Suppressor macrophage treated with lipopolysaccharide for 1 hour (primary cell): ENCODE measurements around the gene YOD1.

ENCODE experiments used
- DNase-seq, 3 donors: peaks; one replicate each; pipeline ENCODE4 v3.0.0-alpha.2; 2020 to 2022

Gene YOD1

GRCh38 chr1:207072233-207072632 lies 21.2 kb upstream of the YOD1 start:
- no peak for DNase-seq

- no peak for DNase-seq
Measured at GRCh38 chr1:207071426-207071825, 20.4 kb upstream of the YOD1 start.

GRCh38 chr1:207070811-207071210 lies 19.8 kb upstream of the YOD1 start:
- no peak for DNase-seq

GRCh38 chr1:207069858-207070506 lies 19.0 kb upstream of the YOD1 start:
- no peak for DNase-seq

- peak in 2 of 3 donors; percentile 11 to 26 for DNase-seq
Measured at GRCh38 chr1:207069061-207069460, 18.1 kb upstream of the YOD1 start.

GRCh38 chr1:207067665-207068064 lies 16.7 kb upstream of the YOD1 start:
- no peak for DNase-seq

GRCh38 chr1:207067185-207067584 lies 16.2 kb upstream of the YOD1 start:
- DNase-seq: no peak

GRCh38 chr1:207064561-207064960 lies 13.6 kb upstream of the YOD1 start:
- no peak for DNase-seq

GRCh38 chr1:207063014-207063413 lies 12.0 kb upstream of the YOD1 start:
- DNase-seq: no peak

- DNase-seq: no peak
Measured at GRCh38 chr1:207062058-207062457, 11.1 kb upstream of the YOD1 start.

- no peak for DNase-seq
Measured at GRCh38 chr1:207060596-207060995, 9.6 kb upstream of the YOD1 start.

GRCh38 chr1:207059881-207060280 lies 8.9 kb upstream of the YOD1 start:
- no peak for DNase-seq

GRCh38 chr1:207058878-207059867 lies 8.2 kb upstream of the YOD1 start:
- DNase-seq: no peak

GRCh38 chr1:207058252-207058651 lies 7.2 kb upstream of the YOD1 start:
- DNase-seq: no peak

GRCh38 chr1:207056673-207057072 lies 5.7 kb upstream of the YOD1 start:
- DNase-seq: no peak

- no peak for DNase-seq
Measured at GRCh38 chr1:207055386-207056001, 4.5 kb upstream of the YOD1 start.

- DNase-seq: peak; percentile 28 to 38 (median 30)
Measured at GRCh38 chr1:207054491-207054890, 3.5 kb upstream of the YOD1 start.

- peak; percentile 93 to 97 (median 96) for DNase-seq
Measured at GRCh38 chr1:207052911-207053769, 2.1 kb upstream of the YOD1 start, which contains the start of gene PFKFB2. TSS of gene PFKFB2 (plus strand) at chr1:207053275. CDS start at chr1:207054718, 1,443 bp downstream.

- peak; percentile 94 to 98 (median 96) for DNase-seq
Measured at GRCh38 chr1:207050480-207051190, 373 bp downstream of the YOD1 start.

GRCh38 chr1:207049974-207050391 lies 1.0 kb downstream of the YOD1 start:
- peak; percentile 67 to 75 (median 73) for DNase-seq

- DNase-seq: no peak
Measured at GRCh38 chr1:207049514-207049913, 1.5 kb downstream of the YOD1 start.

GRCh38 chr1:207049054-207049453 lies 2.0 kb downstream of the YOD1 start:
- no peak for DNase-seq
